Measurements from ENCODE around the gene CTNNA2. TPM values are rescaled to one million over a fixed set of nuclear protein-coding genes. Genes with fewer than 3 reads are reported as not detected.

CTNNA2 gene
- total RNA-seq, 4 donors from 2014 or later, result 0.40 to 1.7 (median 1.5) TPM; not detected in 1

- in situ Hi-C loops (cut with MboI; ENCODE audit: low pct_ligation_motif_present in 1 of 4, low pct_unique_long_range_greater_than_20kb in 1 of 4, low sequenced_read_pairs in 3 of 4) (no loop called here), intact Hi-C loops (cut with DNase I; ENCODE audit: low total_unique reads) (no loop called here)
- no peak for DNase-seq
- H3K36me3 ChIP-seq, result no peaks in the 10 kb centered on the region
- no peak overlapping the region for H3K4me3 ChIP-seq
- H3K9me3 ChIP-seq, result no peaks in the 10 kb centered on the region
- no peaks in the 10 kb centered on the region for H3K27me3 ChIP-seq
- WGBS, 2 donors (ENCODE audit: low coverage in 1 of 2), result 81 to 87% methylated on average over 5 to 6 of the region's 6 CpGs
- no peak for TF ChIP-seq CTCF (IDR thresholded peaks at IDR 0.05)
- no peak for TF ChIP-seq POLR2A (IDR thresholded peaks at IDR 0.05)
- no peak for TF ChIP-seq EP300 (IDR thresholded peaks at IDR 0.05; ENCODE audit: low read depth)
- no peak for TF ChIP-seq POLR2AphosphoS5 (IDR thresholded peaks at IDR 0.05)
- H3K27ac ChIP-seq, result no peak overlapping the region
- H3K4me1 ChIP-seq, result peaks cover 0 to 12% (median 5%) of the 10 kb centered on the region in 4 donors
These were observed 246.0 kb downstream of the CTNNA2 start for GRCh38 chr2:79758749-79759282.

- WGBS, 2 donors (ENCODE audit: low coverage in 1 of 2), result 64 to 76% methylated on average over 3 of the region's 3 CpGs
- Histone ChIP-seq H3K36me3 (no peaks in the 10 kb centered on the region), H3K9me3 (no peaks in the 10 kb centered on the region), H3K4me1 (no peaks in the 10 kb centered on the region), H3K4me3 (no peak overlapping the region), H3K27ac (no peak overlapping the region), H3K27me3 (no peaks in the 10 kb centered on the region)
- TF ChIP-seq EP300 (IDR thresholded peaks at IDR 0.05; ENCODE audit: low read depth) (no peak), POLR2AphosphoS5 (IDR thresholded peaks at IDR 0.05) (no peak), CTCF (IDR thresholded peaks at IDR 0.05) (no peak), POLR2A (IDR thresholded peaks at IDR 0.05) (no peak)
- in situ Hi-C loops (cut with MboI; ENCODE audit: low pct_ligation_motif_present in 1 of 4, low pct_unique_long_range_greater_than_20kb in 1 of 4, low sequenced_read_pairs in 3 of 4), result no loop called here
- DNase-seq, result no peak
- intact Hi-C loops (cut with DNase I; ENCODE audit: low total_unique reads), result no loop called here
These were observed 258.1 kb downstream of the CTNNA2 start for GRCh38 chr2:79770926-79771325.

GRCh38 chr2:79771493-79771892 lies 258.6 kb downstream of the CTNNA2 start:
- intact Hi-C loops (cut with DNase I; ENCODE audit: low total_unique reads), result no loop called here
- Histone ChIP-seq H3K27ac (no peak overlapping the region), H3K9me3 (no peaks in the 10 kb centered on the region), H3K36me3 (no peaks in the 10 kb centered on the region), H3K4me3 (no peak overlapping the region), H3K4me1 (no peaks in the 10 kb centered on the region), H3K27me3 (no peaks in the 10 kb centered on the region)
- DNase-seq, result no peak
- in situ Hi-C loops (cut with MboI; ENCODE audit: low pct_ligation_motif_present in 1 of 4, low pct_unique_long_range_greater_than_20kb in 1 of 4, low sequenced_read_pairs in 3 of 4), result no loop called here
- TF ChIP-seq CTCF (IDR thresholded peaks at IDR 0.05), result no peak
- TF ChIP-seq EP300 (IDR thresholded peaks at IDR 0.05; ENCODE audit: low read depth), result no peak
- no peak for TF ChIP-seq POLR2A (IDR thresholded peaks at IDR 0.05)
- no peak for TF ChIP-seq POLR2AphosphoS5 (IDR thresholded peaks at IDR 0.05)
- 76 to 80% methylated on average over 2 to 3 of the region's 3 CpGs for WGBS, 2 donors (ENCODE audit: low coverage in 1 of 2)

- no peaks in the 10 kb centered on the region for H3K27me3 ChIP-seq
- DNase-seq, result no peak
- no peak overlapping the region for H3K4me3 ChIP-seq
- H3K4me1 ChIP-seq, result no peaks in the 10 kb centered on the region
- in situ Hi-C loops (cut with MboI; ENCODE audit: low pct_ligation_motif_present in 1 of 4, low pct_unique_long_range_greater_than_20kb in 1 of 4, low sequenced_read_pairs in 3 of 4) (no loop called here), intact Hi-C loops (cut with DNase I; ENCODE audit: low total_unique reads) (no loop called here)
- TF ChIP-seq EP300 (IDR thresholded peaks at IDR 0.05; ENCODE audit: low read depth), result no peak
- TF ChIP-seq POLR2AphosphoS5 (IDR thresholded peaks at IDR 0.05), result no peak
- no peak for TF ChIP-seq CTCF (IDR thresholded peaks at IDR 0.05)
- no peak for TF ChIP-seq POLR2A (IDR thresholded peaks at IDR 0.05)
- no peaks in the 10 kb centered on the region for H3K36me3 ChIP-seq
- WGBS, 2 donors (ENCODE audit: low coverage in 1 of 2), result 89 to 96% methylated on average over 2 of the region's 2 CpGs
- no peak overlapping the region for H3K27ac ChIP-seq
- H3K9me3 ChIP-seq, result no peaks in the 10 kb centered on the region
These were observed 261.2 kb downstream of the CTNNA2 start for GRCh38 chr2:79774016-79774415.

Measured in transverse colon (tissue), 4 donors.